H1 (cell line): ENCODE results near the gene ILF3. TPM values are rescaled to one million over a fixed set of nuclear protein-coding genes. Genes with fewer than 3 reads are reported as not detected.

Source experiments
- CTCF ChIA-PET: fragments of 300-600 bp; sonication (Branson Sonifier 250); formaldehyde crosslinking; loops from one replicate; lab custom pipeline; 2021; ENCODE audit not compliant: partially characterized antibody; lab: Charles Lee
- POLR2A ChIA-PET: fragments of 300-600 bp; sonication (Branson Sonifier 250); formaldehyde crosslinking; loops from one replicate; lab custom pipeline; 2021; ENCODE audit warnings: inconsistent platforms; ENCODE audit not compliant: partially characterized antibody; lab: Charles Lee
- DNase-seq, 2 experiments: peaks; one replicate each; pipeline versions ENCODE4 v3.0.0 to v3.0.0-alpha.2; 2010 to 2022; ENCODE audit warnings: low spot score in 2 of 2, low read depth in 1 of 2, mixed read lengths in 1 of 2
- FAIRE-seq: peaks from 2 replicates; lab custom pipeline; 2011; peaks lifted over from hg19 to GRCh38; lab: Jason Lieb, UNC
- H2AFZ ChIP-seq: 2 replicates; pipeline ENCODE4 v1.8.1; 2012; ENCODE audit warnings: low read length, inconsistent platforms
- H2AK5ac ChIP-seq: 2 replicates; pipeline ENCODE4 v1.6.1; 2013; ENCODE audit warnings: low read depth, low read length
- H2BK120ac ChIP-seq: replicated peaks from 2 replicates; pipeline ENCODE3; 2013; ENCODE audit warnings: low read depth, low read length, inconsistent platforms
- H2BK12ac ChIP-seq: 2 replicates; pipeline ENCODE4 v1.6.1; 2013; ENCODE audit warnings: low read depth, low read length
- H2BK15ac ChIP-seq: 2 replicates; pipeline ENCODE4 v1.6.1; 2013; ENCODE audit warnings: low read length
- H2BK20ac ChIP-seq: 2 replicates; pipeline ENCODE4 v1.6.1; 2013; ENCODE audit warnings: low read length
- H2BK5ac ChIP-seq: 2 replicates; pipeline ENCODE4 v1.6.1; 2013; ENCODE audit warnings: low read depth, low read length
- H3K14ac ChIP-seq: 2 replicates; pipeline ENCODE4 v1.6.1; 2013; ENCODE audit warnings: inconsistent platforms; ENCODE audit not compliant: insufficient read length
- H3K18ac ChIP-seq: 2 replicates; pipeline ENCODE4 v1.6.1; 2013; ENCODE audit warnings: low read length; ENCODE audit errors: extremely low read depth
- H3K23ac ChIP-seq: 2 replicates; pipeline ENCODE4 v1.6.1; 2013; ENCODE audit warnings: inconsistent platforms; ENCODE audit not compliant: insufficient read length
- H3K23me2 ChIP-seq: 2 replicates; pipeline ENCODE4 v1.6.1; 2013; ENCODE audit warnings: low read depth, low read length
- H3K27ac ChIP-seq: 2 replicates; pipeline ENCODE4 v1.6.1; 2011; ENCODE audit warnings: low read depth, low read length, inconsistent platforms
- H3K27me3 ChIP-seq, 4 experiments: replicated peaks in 1 of 4; 1 replicate in 1 of 4; 2 replicates in 3 of 4; pipeline versions ENCODE4 v1.6.1 to v1.8.1; 2011 to 2013; ENCODE audit warnings: low read length in 3 of 4, mild to moderate bottlenecking in 3 of 4, inconsistent platforms in 2 of 4, mixed read lengths in 2 of 4, moderate library complexity in 1 of 4; ENCODE audit not compliant: control insufficient read depth in 3 of 4, insufficient read depth in 3 of 4; ENCODE audit errors: extremely low read depth in 1 of 4
- H3K36me3 ChIP-seq, 4 experiments: 2 replicates each; pipeline versions ENCODE4 v1.6.1 to v1.8.1; 2011 to 2013; ENCODE audit warnings: mild to moderate bottlenecking in 4 of 4, low read length in 3 of 4, moderate library complexity in 2 of 4, control low read depth in 1 of 4, inconsistent platforms in 1 of 4; ENCODE audit not compliant: insufficient read depth in 4 of 4, control insufficient read depth in 2 of 4
- H3K4ac ChIP-seq: replicated peaks from 2 replicates; pipeline ENCODE3; 2013; ENCODE audit warnings: low read length, low read depth, mixed read lengths, inconsistent platforms; ENCODE audit not compliant: insufficient read length
- H3K4me1 ChIP-seq, 4 experiments: replicated peaks in 1 of 4; 1 replicate in 1 of 4; 2 replicates in 3 of 4; pipeline versions ENCODE4 v1.6.1 to v1.8.1; 2011 to 2013; ENCODE audit warnings: low read length in 3 of 4, inconsistent platforms in 2 of 4, mixed read lengths in 1 of 4; ENCODE audit not compliant: insufficient read depth in 4 of 4, control insufficient read depth in 3 of 4
- H3K4me2 ChIP-seq, 2 experiments: 2 replicates each; pipeline versions ENCODE4 v1.6.1 to v1.8.1; 2011 to 2013; ENCODE audit warnings: low read depth in 2 of 2, low read length in 2 of 2, control low read depth in 1 of 2, inconsistent platforms in 1 of 2, mild to moderate bottlenecking in 1 of 2; ENCODE audit not compliant: insufficient read depth in 1 of 2
- H3K4me3 ChIP-seq, 4 experiments: fragments of 200-600, 300-600 bp in 1 of 4; sonication (generic), shearing (Covaris generic), sonication (Bioruptor Twin) in 1 of 4; 2 replicates each; pipeline versions ENCODE4 v1.5.1 to v1.8.1; 2011 to 2016; ENCODE audit warnings: low read length in 4 of 4, low read depth in 3 of 4, control low read depth in 2 of 4, inconsistent platforms in 2 of 4, mild to moderate bottlenecking in 2 of 4, mixed read lengths in 1 of 4, moderate library complexity in 1 of 4; ENCODE audit not compliant: insufficient read depth in 2 of 4; ENCODE audit errors: extremely low read depth in 1 of 4
- H3K56ac ChIP-seq: replicated peaks from 2 replicates; pipeline ENCODE3; 2013; ENCODE audit warnings: low read depth, mild to moderate bottlenecking, mixed read lengths, low read length, inconsistent platforms; ENCODE audit not compliant: insufficient read length
- H3K79me1 ChIP-seq: 2 replicates; pipeline ENCODE4 v1.6.1; 2013; ENCODE audit warnings: low read depth, low read length, control low read depth
- H3K79me2 ChIP-seq, 2 experiments: 2 replicates each; pipeline versions ENCODE4 v1.6.1 to v1.8.1; 2012 to 2013; ENCODE audit warnings: low read length in 2 of 2, mild to moderate bottlenecking in 2 of 2, inconsistent platforms in 1 of 2; ENCODE audit not compliant: insufficient read depth in 2 of 2, control insufficient read depth in 1 of 2
- H3K9ac ChIP-seq, 4 experiments: replicated peaks in 1 of 4; 1 replicate in 1 of 4; 2 replicates in 3 of 4; pipeline versions ENCODE4 v1.6.1 to v1.8.1; 2011 to 2013; ENCODE audit warnings: low read depth in 3 of 4, low read length in 3 of 4, control low read depth in 2 of 4, mild to moderate bottlenecking in 2 of 4, moderate library complexity in 2 of 4, inconsistent platforms in 1 of 4; ENCODE audit errors: extremely low read depth in 1 of 4
- H3K9me3 ChIP-seq, 2 experiments: 2 replicates each; pipeline versions ENCODE4 v1.6.1 to v1.8.1; 2012 to 2013; ENCODE audit warnings: mild to moderate bottlenecking in 2 of 2, moderate library complexity in 2 of 2, control low read depth in 1 of 2, inconsistent platforms in 1 of 2, low read depth in 1 of 2, low read length in 1 of 2, mixed read lengths in 1 of 2; ENCODE audit not compliant: insufficient read depth in 2 of 2
- H4K20me1 ChIP-seq, 2 experiments: replicated peaks in 1 of 2; 2 replicates each; pipeline versions ENCODE3 to v1.8.1; 2011 to 2013; ENCODE audit warnings: inconsistent platforms in 2 of 2, low read length in 2 of 2, mild to moderate bottlenecking in 1 of 2; ENCODE audit not compliant: insufficient read depth in 2 of 2, control insufficient read depth in 1 of 2
- H4K5ac ChIP-seq: 2 replicates; pipeline ENCODE4 v1.6.1; 2013; ENCODE audit warnings: low read length, low read depth, mixed read lengths, inconsistent platforms; ENCODE audit not compliant: insufficient read length
- H4K8ac ChIP-seq: 2 replicates; pipeline ENCODE4 v1.8.0; 2013; ENCODE audit warnings: mild to moderate bottlenecking, moderate library complexity, low read length, inconsistent platforms; ENCODE audit not compliant: insufficient read depth; ENCODE audit errors: extremely low read depth
- H4K91ac ChIP-seq: replicated peaks from 2 replicates; pipeline ENCODE3; 2013; ENCODE audit warnings: low read length, mixed read lengths, inconsistent platforms; ENCODE audit not compliant: insufficient read length
- CBX5 ChIP-seq: fragments of 300-800, 300-1000 bp; sonication (generic); IDR thresholded peaks from 2 replicates; pipeline ENCODE4 v1.7.1; 2016; ENCODE audit warnings: antibody characterized with exemption, low read length, low read depth
- CTCF ChIP-seq, 3 experiments: IDR thresholded peaks; 1 replicate in 2 of 3; 2 replicates in 1 of 3; pipeline versions ENCODE4 v1.5.1 to v1.6.1; 2011; ENCODE audit warnings: low read length in 3 of 3, mild to moderate bottlenecking in 3 of 3, inconsistent platforms in 2 of 3, low read depth in 1 of 3, moderate library complexity in 1 of 3; ENCODE audit not compliant: insufficient read depth in 1 of 3; ENCODE audit errors: control extremely low read depth in 1 of 3
- RAD21 ChIP-seq, 2 experiments: IDR thresholded peaks in 1 of 2; conservative IDR thresholded peaks in 1 of 2; 2 replicates each; pipeline ENCODE4 v1.6.1; 2011; ENCODE audit warnings: low read depth in 2 of 2, low read length in 2 of 2, improper control_type of control experiment in 1 of 2, inconsistent platforms in 1 of 2, mild to moderate bottlenecking in 1 of 2, moderate library complexity in 1 of 2
- SIRT6 ChIP-seq: IDR thresholded peaks from one replicate; pipeline ENCODE4 v1.7.1; 2012; ENCODE audit warnings: low read length, inconsistent platforms
- TBP ChIP-seq: IDR thresholded peaks from 2 replicates; pipeline ENCODE4 v1.6.1; 2011; ENCODE audit warnings: low read depth, low read length, improper control_type of control experiment
- ZNF274 ChIP-seq: IDR thresholded peaks from 2 replicates; pipeline ENCODE4 v1.7.0; 2012; ENCODE audit warnings: low read length, borderline replicate concordance; ENCODE audit errors: extremely low read depth
- WGBS, 2 experiments: shearing (Covaris generic) in 1 of 2; methylation state at CpG; one replicate each; pipeline versions ENCODE4 v1.1.6 to v1.1.7; 2013 to 2015; ENCODE audit warnings: low lambda C conversion rate in 2 of 2, mixed read lengths in 2 of 2, inconsistent platforms in 1 of 2, low coverage in 1 of 2, missing lambda C conversion rate in 1 of 2; ENCODE audit not compliant: insufficient replicate concordance in 2 of 2, insufficient coverage in 1 of 2, insufficient read length in 1 of 2; ENCODE audit errors: extremely low coverage in 1 of 2, missing lambda C conversion rate in 1 of 2; 5-methylcytosine and 5-hydroxymethylcytosine counted together
- polyA plus RNA-seq, 7 experiments: library from polyadenylated mRNA; depleted of rRNA in 3 of 7; stranded (reverse) in 5 of 7; unstranded in 2 of 7; fragments of >200 nt in 5 of 7; fragments of 200-250 nt in 2 of 7; gene quantifications; 1 replicate in 5 of 7; 2 replicates in 1 of 7; 4 replicates in 1 of 7; pipeline versions ENCODE4 v1.2.1 to v1.2.3, GENCODE V29; 2011 to 2013; ENCODE audit warnings: missing spikeins in 2 of 7, mixed read lengths in 2 of 7
- total RNA-seq: library from RNA; stranded (reverse); fragmentation: NEBNext Ultra II Directional; extraction: Animal tissue kit (Norgen Biotek cat#: 25700); gene quantifications from 2 replicates; pipeline ENCODE4 v1.2.1, GENCODE V29; 2021

ILF3 gene
- total and polyA plus RNA-seq, 2 of the 8 experiments (the other 6 are each of a cell fraction or from before 2014, with no cell fraction given), result 291 to 695 TPM

DNA sequence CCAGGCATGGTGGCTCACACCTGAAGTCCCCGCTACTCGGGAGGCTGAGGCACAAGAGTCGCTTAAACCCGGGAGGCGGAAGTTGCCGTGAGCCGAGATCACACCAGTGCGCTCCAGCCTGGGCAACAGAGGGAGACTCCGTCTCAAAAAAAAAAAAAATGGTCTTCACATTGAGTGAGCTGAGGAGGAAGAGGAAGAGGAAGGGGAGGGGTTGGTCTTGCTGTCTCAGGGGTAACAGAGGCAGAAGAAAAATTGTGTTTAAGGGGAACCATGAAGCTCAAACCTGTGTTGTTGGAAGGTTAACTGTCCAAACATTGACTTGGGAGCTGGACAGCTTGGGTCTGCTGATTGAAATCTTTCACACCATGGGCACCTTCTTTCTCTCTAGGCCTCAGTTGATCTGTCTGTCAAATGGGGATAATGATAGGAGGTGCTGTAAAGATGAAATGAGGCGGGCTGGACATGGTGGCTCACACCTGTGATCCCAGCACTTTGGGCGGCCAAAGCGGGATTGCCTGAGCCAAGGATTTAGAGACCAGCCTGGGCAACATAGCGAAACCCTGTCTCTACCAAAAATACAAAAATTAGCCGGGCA, 38.6 kb upstream of the ILF3 start:
- Histone ChIP-seq H2BK120ac (no peak overlapping the region), H3K27ac (no peak overlapping the region), H3K18ac (no peak overlapping the region), H4K91ac (no peak overlapping the region), H2BK12ac (no peak overlapping the region), H3K4ac (no peak overlapping the region), H3K79me2 (no peaks in the 10 kb centered on the region), H3K14ac (no peak overlapping the region), H2AK5ac (no peak overlapping the region), H3K79me1 (peaks cover 8% of the 10 kb centered on the region), H3K27me3 (no peaks in the 10 kb centered on the region), H2BK15ac (no peak overlapping the region), H3K9ac (no peak overlapping the region), H3K4me2 (no peak overlapping the region), H2AFZ (no peak overlapping the region), H2BK5ac (no peak overlapping the region), H3K56ac (no peak overlapping the region), H3K36me3 (no peaks in the 10 kb centered on the region), H4K8ac (no peak overlapping the region), H4K20me1 (peaks cover 0 to 2% of the 10 kb centered on the region in 2 experiments), H4K5ac (no peak overlapping the region), H3K23me2 (no peaks in the 10 kb centered on the region), H3K4me3 (no peak overlapping the region), H3K4me1 (no peaks in the 10 kb centered on the region), H2BK20ac (no peak overlapping the region; the same call in 1 of the 2 replicates), H3K9me3 (no peaks in the 10 kb centered on the region), H3K23ac (peak overlapping the region; percentile 27)
- DNase-seq (no peak), FAIRE-seq (no peak)
- ChIA-PET POLR2A (interaction anchor here (0.6 to 1.8 kb wide), 6 partner anchors 11 to 206 kb away, joined by 3 to 7 read pairs (median 4); no protein-coding TSS in a partner anchor), CTCF (interaction anchor here (2.3 kb wide), 1 partner anchor 35 kb away, joined by 13 read pairs; no protein-coding TSS in a partner anchor)
- WGBS, 2 experiments, result 96% methylated on average over 13 of the region's 14 CpGs; no CpG with 5 or more reads in 1 of the 2 experiments
- TF ChIP-seq CTCF (IDR thresholded peaks at IDR 0.05; ENCODE audit: control extremely low read depth in 1 of 3, insufficient read depth in 1 of 3, low read depth in 1 of 3, low read length in 3 of 3) (no peak), SIRT6 (no peak), ZNF274 (no peak), TBP (no peak), CBX5 (no peak), RAD21 (IDR thresholded peaks at IDR 0.05 in 1 of 2, conservative IDR thresholded peaks at IDR 0.05 in 1 of 2; ENCODE audit: low read depth in 2 of 2, low read length in 2 of 2) (no peak)
